Stimulated activated naive CD4-positive, alpha-beta T cell (primary cell): ENCODE results near the gene ERC2.

Source experiments
- DNase-seq, 6 experiments: peaks; one replicate each; lab custom pipeline; 2025; lab: John Stamatoyannopoulos, UW

The ERC2 gene

DNA sequence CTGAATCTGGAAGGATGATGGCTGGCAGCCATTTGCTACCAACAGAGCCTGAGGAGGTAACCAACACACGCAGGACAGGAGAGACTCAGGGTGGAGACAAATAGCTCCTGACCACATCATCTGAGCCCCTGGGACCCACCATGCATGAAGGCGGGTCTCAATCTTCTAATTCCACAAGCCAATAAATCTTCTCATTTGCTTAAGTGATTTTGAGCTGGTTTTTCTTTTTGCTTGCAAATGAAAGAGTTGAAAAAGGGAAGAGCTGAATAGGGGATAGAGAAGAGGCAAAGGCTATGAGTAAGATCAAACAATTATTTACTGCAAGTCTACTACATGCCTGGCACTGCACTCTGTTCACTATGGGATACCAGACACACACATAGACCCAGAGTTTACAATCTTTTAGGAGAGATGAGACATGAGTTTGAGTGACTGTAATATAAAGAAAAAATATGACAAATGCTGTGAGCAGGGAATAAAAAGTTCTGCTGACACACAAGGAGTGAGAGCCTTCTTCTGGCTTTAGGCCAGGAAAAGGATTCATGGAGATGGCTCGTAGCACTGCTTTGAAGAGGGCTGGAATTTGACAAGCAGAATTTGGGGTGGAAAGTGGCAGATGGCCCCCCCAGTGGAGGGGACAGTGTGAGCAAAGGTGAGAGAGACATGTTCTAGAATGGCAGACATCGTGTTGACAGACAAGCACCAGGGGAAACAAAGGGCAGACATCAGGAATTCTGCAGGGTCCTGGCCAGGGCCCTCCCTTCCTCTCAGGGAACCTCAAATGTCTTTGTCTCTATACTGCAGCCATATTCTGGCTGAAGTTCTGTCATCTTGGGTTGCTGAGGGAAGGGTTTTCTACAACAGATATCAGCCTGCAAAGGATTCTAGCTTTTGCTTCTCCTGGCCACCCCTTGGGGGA is 911.4 kb downstream of the ERC2 start:
- no peak for DNase-seq

DNA sequence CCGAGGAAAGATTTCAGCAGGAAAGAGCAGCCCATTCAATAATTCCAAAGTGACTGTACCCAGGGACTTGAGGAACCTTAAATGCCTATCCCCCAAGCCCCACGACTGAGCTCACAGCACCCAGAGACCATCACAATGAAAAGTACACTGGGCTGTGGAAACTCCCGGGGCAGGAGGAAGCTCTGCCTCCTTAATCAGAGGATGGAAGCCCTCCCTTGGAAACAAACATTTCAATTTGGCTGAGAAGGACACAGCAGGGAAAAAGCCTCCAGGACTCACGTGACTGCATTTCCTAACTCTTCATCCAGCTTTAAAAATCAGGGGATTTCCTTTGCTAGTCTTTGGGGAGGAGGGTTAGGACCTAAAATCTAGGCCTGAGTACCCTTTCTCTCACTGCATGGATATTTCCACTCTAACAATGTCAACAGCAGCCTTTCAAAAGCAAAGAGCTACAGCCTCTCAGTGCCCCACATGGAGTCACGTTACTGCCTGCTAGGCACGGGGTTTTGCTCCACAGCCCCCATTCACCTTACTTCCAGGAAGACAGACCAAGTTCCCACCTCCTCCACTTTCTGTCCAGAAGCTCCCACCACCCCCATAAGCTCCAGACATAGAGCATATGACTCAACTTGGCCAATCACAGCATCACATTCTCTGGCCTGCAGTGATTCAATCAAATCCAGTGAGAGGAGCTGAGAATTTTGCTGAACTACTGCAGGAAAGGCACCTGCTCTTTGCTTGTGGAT is 912.2 kb downstream of the ERC2 start:
- DNase-seq: no peak

DNA sequence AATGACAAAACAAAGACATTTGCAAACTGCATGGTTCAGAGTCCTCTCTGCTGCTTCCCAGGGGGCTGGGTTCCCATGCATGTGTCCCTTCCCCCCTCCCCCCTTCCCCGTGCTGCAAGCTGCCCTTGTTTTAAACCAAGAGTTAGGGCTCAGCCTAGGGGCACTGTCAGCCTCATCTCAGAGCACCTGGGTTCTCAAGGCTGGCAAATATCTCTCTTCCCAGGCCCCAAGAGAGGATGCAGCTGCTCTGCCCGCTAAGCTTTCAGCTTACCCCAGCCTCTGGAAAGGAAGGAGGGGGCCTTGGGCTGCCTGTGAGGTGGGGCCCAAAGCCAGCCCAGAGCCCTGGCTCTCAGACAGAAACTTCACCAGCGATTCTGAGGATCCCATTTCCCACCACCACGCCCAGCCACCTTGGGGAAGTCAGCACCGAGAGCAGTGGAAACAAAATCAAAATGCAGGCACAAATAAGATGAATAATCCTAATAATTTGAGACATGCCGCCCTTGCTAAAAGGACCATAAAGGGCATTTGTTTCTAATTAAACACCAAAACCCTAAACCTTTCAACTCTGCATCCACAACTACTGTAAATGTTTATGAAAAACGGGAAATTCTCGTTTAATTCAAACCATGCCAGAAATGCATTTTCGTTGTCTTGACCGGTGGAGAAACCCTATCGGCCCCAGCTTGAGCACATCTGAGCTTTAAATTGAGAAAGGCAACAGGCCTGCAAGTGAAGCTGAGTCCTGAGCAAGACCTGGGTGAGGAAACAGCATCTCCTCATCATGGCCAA is 913.4 kb downstream of the ERC2 start:
- no peak for DNase-seq

DNA sequence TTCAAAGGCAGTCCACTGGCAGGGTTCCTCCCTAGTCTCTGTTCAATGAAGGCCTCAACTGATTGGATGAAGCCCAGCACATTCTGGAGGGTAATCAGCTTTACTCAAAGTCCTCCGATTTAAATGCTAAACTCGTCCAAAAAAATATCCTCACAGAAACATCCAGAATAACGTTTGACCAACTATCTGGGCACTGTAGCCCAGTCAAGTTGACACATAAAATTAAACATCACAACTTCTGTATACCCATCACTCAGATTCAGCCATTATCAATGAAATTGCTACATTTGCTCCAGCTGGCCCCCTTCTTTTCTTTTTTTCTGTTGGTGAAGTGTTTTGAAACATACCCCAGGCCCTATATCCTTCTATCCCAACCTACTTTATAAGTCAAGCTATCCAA is 916.6 kb downstream of the ERC2 start:
- no peak for DNase-seq

DNA sequence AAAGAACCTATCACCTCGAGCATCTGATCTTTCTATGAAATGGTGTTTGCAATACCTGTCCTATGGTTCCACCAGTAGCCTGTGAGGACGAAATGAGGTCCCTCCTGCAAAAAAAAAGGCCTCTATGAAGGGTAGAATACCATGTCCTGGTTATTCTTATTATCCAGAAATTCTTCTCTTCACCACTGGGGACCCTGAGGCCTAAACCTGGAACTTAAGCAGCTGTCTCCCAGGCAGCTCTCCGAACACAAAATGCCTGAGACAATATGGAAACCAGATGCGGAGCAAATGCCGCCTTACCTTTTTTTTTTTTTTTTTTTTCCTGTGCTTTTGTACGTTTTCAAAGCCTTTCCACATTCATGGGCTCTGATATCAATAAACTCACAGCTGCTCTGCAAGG is 919.1 kb downstream of the ERC2 start:
- DNase-seq: no peak

DNA sequence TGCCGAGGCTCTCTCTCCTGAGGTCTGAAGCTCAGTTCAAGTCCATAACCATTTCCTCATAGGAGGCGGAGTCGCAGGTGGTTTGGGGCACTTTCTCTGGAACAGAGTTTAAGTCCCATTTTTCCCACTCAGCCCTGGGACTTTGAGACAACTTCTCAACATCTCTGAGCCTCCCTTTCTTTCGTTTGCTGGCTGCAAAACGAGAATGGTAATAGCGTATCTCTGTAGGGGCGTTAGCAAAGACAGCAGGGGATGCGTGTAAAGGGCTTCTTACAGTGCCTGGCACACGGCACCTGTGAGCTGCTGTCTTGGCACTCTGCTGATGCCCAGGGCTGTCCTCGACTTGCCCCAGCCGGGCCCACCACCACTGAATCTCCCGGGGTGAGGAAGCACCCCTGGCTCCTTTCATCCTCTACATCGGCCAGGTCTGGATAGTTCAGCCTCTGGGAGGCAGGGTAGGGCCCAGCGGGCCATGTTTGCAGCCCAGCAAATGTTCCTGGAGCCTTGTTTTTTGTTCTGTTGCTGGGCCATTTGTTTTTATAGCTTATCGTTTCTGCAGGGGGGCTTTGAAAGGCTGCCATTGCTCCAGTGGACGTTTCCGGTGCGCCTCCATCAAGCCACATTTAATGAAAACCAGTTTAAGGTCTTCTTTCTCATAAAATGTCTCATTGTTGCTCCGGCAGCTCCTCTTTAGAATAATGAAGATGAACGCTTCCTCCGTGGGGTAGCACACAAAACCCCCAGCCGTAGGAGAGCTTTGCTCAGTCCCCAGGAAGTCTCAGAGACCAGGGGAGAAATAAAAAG is 921.2 kb downstream of the ERC2 start:
- no peak for DNase-seq

DNA sequence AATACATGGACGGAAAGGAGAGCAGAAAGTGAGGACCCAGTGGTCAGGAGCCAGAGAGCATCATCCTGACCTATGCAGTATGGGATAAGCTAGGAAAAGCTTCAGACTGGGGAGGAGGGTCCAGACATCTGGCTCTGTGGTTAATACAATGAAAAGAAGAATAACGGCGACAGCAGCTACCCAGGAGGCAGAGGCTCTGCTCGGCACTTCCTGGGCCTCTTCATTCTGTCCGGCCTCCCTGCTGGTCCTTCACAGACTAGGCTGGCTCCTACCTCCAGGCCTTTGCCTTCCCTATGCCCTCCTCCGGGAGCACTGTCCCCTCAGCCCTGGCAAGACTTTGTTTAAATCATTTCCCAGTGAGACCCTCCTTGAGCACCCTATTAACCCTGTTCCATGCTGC is 922.3 kb downstream of the ERC2 start:
- DNase-seq: no peak

DNA sequence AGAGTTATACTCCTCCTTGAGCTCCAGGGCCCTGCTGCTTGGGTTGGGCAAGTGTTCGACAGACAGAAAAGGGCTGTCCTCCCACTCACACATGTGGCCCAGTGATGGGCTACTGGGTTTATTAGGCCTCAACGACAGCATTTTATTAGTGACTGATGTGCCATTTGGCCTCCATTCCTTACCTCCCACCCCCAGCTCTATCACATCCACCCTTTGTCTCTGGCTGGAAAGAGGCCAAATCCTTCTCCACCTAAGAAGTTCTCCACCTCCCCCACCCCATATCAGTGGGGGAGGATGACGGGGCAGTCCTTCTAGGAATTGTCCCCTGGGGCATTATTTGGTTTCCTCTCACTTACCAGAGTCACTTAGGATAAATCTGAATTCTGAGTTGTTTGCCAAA is 924.0 kb downstream of the ERC2 start:
- DNase-seq: no peak

DNA sequence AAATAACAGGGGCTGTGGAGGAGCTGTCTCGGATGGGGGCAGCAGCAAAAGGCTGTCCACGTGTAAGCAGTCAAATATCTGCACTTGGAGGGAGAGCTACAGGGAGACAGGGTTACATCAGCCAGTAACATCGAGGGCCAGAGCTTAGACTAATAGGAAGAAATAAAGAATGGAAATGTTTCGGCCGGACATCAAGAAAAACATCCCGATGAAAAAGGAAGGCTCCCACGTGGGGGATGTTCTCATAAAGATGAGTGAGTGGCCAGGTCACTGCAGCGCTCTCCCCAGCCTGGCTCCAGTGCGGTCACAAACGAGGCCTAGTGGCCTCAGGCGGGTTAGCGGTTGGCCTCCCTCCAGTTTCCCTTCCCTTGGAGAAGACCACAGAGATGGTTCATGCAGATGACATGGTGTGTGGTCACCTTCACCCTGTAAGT is 925.1 kb downstream of the ERC2 start:
- no peak for DNase-seq

DNA sequence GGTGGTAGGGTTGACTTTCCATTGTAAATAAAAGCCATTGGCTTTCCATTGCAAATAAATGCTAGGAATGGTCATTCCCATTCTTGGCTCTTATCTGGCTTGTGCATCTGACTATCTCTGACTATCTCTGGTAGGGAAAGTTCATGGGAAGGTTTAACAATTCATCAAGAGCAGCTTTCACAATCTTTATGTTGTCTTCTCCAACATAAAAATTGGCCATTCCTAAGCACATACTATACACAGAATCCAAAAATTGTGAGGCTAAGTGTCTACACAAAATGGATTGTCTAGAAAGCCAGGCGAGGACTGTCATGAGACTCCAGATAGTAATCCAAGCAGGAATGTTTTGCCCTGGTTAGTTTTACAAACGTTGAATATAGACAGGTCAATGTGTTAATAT is 926.8 kb downstream of the ERC2 start:
- no peak for DNase-seq

DNA sequence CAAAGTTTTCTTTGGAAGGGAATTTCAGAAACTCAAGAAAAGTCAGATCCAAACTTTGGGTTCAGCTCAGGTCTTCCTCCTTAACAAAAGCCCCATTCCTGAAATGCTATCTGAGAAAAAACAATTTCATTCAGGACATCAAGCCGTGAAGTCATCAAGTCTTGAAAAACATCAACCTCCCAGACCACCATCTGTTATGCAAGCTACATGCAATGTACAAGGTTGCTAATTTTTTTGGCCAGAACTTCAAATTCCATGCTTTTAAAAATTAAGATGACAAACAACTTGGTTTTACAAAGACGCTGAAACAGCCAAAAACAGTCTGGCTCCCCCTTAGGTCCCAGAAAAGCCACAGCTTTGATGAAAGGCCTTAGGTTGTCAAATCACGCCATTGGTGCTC is 927.3 kb downstream of the ERC2 start:
- no peak for DNase-seq

DNA sequence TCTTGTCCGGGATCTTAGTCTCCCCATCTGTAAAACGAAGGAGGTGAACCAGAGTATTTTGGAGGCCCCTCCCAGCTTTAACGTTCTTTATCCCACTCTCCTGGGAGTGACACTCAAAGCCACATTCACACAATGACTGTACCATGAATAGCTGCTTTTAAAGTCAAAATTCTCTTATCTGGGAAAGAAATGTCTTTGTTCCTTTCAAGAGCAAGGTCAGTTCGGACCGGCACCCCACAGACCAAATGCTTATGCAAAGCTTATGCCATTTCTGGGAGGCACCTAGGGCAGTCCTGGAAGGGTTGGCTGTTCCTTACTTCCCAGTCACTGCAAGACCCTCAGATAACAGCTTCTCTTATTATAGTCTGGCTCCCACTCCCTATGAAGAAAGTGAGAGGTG is 927.7 kb downstream of the ERC2 start:
- no peak for DNase-seq

DNA sequence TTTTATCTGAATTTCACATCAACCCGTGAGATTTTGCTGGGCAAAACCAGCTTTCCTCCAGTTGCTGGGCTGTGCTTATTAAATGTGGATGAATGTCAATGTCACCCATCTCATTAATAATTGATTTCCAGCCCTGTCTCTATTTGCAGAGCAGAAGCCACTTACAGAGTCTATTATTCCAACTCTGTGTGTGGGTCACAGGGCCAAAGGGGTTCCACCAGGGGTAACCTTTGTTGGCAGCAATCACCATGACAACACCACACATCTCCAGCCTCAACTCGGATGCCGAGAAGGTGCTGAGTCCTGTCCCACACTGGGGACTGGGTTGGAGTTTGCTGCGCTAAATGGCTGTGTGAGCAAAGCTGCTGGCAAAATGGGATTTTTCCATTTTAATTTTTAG is 930.1 kb downstream of the ERC2 start:
- DNase-seq: no peak

DNA sequence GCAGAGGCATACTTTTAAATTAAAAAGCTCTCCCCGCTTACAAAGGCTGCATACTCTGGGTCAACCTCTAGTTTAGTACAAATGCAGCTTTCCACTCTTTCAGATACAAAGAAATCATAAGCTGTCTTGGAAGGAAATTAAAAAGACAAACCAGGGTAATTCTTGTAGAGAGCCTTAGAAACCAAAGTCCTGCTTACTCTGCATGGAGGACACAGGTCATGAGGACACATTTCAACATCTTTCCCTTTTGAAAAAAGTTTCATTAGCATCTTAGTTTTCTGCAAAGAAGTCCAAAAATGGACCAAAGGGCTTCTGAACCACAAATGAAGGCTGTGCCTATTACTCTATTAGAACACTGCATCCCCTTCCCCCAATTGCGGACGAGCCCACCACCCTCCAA is 930.7 kb downstream of the ERC2 start:
- no peak for DNase-seq

DNA sequence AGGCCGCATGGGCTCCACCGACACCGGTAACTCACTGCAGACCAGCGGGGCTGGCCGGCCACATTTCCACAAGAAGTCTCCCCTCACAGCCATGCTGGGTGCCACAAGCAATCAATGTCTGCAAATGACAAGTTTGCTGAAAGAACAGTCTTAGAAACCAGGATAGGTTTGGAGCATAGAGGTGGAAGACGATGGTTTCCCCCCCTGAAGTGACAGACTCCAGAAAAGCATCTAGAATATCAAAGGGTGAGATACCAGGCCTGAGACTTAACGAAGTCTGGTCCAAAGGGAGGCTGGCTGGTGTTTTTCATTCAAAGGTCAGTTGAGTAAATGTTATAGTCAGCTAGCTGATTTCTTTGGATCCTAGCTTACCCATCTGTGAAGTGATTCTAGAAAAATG is 931.1 kb downstream of the ERC2 start:
- no peak for DNase-seq

DNA sequence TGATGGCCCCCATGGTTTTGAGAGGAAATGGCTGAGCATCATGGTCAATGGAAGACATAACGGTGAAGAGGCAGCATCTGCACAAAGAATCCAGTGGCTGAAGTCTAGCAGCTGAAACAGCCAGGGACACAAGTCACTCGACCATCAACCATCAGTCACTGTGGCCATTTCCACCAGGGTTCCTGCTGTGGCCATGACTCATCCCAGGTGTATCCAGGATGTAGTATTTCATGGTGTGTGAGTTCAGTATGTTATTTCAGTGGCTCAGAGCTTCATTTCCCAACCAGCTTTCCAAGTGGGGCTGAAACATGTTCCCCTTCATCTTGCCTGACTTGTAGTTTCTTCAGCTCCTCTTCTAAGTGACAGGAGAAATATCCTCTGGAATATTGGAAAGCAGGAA is 933.4 kb downstream of the ERC2 start:
- no peak for DNase-seq

DNA sequence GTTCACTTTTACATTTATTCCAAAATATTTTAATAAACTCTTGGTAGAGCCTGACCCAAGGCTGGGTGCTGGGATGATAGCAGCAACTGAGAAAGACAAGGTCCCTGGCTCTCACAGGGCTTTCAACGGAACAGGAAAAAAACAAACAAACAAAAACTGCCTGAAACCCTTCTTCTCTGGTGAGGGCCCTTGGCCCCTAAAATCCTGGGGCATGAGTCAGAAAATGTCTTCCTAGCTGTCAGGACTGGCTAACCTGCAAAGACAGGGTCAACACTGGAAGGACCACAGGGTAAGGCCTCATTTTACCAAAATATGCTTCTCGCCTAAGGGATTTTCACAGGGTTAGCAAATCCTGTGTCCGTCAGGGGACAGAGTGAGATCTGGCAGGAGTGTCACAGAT is 935.5 kb downstream of the ERC2 start:
- DNase-seq: no peak

DNA sequence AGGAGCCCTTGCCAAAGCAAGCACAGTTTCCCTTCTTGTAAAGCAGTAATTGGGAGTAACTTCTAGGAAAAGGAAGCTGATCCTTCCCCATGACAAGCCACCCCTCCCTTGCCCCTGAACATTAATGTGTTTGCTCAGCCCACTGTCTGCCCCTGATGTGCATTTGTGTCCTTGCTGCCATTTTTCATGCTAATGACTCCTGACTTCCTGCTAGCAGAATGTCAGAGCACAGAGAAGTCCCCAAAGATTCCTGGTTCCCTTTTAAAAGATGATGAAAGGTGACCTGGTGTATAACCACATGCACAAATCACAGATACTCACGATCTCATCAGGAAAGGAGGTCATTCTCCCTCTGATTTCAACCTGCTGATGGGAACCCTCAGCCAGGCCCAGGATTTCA is 936.9 kb downstream of the ERC2 start:
- DNase-seq: no peak

DNA sequence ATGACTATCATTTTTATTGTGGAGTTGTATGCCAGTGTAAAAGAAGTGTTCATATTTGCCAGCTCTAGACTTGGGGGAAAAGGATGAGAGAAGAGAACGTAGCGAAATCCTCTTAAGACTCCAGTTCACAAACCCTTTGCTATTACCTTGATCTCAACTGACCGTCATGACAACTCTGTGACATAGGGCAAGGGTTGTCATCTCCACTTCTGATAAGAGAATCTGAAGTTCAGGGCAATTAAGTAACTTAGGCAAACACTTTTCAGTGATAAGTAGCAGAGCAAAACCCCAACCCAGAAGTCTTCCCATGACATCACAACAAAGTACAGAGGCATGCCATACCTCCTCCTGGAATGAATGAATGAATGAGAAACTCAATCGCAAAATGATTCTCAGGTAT is 940.9 kb downstream of the ERC2 start:
- no peak for DNase-seq

DNA sequence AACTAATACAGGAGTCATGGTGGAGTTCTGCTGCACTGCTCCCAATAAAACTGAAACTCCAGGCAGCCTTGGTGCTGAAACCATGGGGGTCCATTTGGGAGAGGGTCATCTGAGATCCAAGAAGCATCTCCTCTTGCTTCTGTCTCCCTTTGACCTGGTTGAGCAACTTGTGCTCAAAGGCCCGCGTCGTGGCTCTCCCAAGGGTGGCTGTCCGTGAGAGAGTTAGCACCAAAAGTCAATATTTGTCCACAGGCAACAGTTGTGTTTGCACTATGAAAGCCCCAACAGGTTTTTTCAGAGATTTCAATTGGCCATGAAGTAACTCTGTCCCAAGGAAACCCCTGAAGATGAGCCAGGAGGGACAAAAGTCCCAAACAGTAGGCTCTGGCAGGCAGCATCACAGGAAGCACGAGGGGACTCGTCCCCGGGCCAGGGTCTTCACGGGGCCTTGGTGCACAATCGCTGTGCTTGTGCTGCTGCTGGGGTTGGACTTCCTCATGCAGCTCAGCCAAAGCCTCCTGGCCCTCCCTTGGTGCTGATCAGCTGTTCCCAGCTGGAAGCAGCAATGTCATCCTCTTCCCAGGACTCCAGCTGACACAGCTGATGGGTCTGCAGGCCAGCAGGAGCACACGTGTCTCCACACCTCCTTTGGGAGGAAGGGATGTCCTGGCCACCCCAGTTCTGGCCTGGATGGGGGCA is 941.8 kb downstream of the ERC2 start:
- no peak for DNase-seq

DNA sequence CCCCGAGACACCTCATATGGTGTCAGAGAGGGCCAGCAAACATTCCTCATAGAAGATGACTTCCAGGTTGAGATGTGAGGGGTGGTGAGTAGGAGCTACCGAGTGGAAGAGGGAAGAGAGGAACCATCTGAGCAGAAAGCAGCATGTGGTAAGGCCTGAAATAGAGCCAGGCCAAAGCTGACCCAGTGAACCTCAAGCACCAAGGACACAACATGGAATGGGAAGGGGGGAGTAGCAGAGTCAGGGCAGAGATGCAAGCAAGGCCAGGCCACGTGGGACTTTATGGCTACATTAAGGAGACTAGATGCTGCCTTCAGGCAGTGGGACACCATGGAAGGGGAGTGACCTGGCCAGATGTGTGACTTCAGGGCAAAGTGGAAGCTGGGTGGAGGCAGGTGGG is 942.8 kb downstream of the ERC2 start:
- DNase-seq: no peak
